ENCODE results near the gene PHACTR4.
"Not testable (repeated sequence)": the region's sequence is repeated elsewhere in the genome, so short reads cannot be mapped to it uniquely, and the experiment has no call there.

Gene PHACTR4

DNA sequence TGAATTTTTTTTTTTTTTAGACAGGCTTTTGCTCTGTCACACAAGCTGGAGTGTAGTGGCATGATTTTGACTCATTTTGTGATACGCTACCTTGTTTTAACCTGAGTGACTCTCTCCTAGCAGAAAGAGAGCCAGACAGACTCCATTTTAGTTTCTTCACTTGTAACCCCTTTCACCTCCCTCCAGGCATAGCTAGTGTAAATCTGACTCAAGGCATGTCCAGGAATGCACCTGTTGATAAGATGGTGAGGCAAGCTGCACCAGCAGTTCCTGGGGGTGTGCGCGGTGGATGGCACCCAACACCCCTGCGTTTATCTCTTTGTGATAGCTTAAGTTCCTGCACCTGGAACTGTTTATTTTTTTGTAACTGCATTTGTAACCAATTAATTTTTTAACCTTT is 4.7 kb upstream of the PHACTR4 start:
- no peaks in the 10 kb centered on the region for H3K27me3 ChIP-seq (replicated peaks)
- H3K36me3 ChIP-seq (replicated peaks) = no peaks in the 10 kb centered on the region
- in situ Hi-C loops (cut with HindIII; ENCODE audit: low pct_ligation_motif_present, low sequenced_read_pairs) = no loop called here
- H3K4me3 ChIP-seq (ENCODE audit: low read depth, low read length) = no peak overlapping the region
- no peak overlapping the region for H3K27ac ChIP-seq
- no peak for TF ChIP-seq CTCF (IDR thresholded peaks at IDR 0.05; ENCODE audit: low read depth, low read length, missing control alignments)
- no peak for DNase-seq

DNA sequence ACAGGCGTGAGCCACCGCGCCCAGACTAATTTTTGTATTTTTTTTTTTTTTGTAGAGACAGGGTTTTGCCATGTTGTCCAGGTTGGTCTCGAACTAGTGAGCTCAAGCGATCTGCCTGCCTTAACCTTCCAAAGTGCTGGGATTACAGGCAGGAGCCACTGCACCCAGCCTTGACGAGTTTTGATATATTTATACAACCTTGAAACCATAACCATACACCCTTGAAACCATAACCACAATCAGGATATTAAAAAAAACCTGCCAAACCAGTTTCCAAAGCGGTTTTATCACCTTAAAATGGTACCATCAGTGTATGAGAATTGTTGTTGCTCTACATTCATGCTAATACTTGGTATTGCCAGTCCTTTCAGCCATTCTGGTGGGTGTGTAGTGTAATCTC is 3.7 kb upstream of the PHACTR4 start:
- no peak for DNase-seq
- in situ Hi-C loops (cut with HindIII; ENCODE audit: low pct_ligation_motif_present, low sequenced_read_pairs) = no loop called here
- Histone ChIP-seq H3K4me3 (ENCODE audit: low read depth, low read length) (no peak overlapping the region), H3K27me3 (replicated peaks) (no peaks in the 10 kb centered on the region), H3K27ac (no peak overlapping the region), H3K36me3 (replicated peaks) (no peaks in the 10 kb centered on the region)
- no peak for TF ChIP-seq CTCF (IDR thresholded peaks at IDR 0.05; ENCODE audit: low read depth, low read length, missing control alignments)

GRCh38 chr1:28368608-28369007 is 932 bp upstream of the PHACTR4 start:
- in situ Hi-C loops (cut with HindIII; ENCODE audit: low pct_ligation_motif_present, low sequenced_read_pairs); DNase-seq; H3K4me3 ChIP-seq (ENCODE audit: low read depth, low read length); H3K27ac ChIP-seq; H3K27me3 ChIP-seq (replicated peaks); H3K36me3 ChIP-seq (replicated peaks): not testable (repeated sequence)

DNA sequence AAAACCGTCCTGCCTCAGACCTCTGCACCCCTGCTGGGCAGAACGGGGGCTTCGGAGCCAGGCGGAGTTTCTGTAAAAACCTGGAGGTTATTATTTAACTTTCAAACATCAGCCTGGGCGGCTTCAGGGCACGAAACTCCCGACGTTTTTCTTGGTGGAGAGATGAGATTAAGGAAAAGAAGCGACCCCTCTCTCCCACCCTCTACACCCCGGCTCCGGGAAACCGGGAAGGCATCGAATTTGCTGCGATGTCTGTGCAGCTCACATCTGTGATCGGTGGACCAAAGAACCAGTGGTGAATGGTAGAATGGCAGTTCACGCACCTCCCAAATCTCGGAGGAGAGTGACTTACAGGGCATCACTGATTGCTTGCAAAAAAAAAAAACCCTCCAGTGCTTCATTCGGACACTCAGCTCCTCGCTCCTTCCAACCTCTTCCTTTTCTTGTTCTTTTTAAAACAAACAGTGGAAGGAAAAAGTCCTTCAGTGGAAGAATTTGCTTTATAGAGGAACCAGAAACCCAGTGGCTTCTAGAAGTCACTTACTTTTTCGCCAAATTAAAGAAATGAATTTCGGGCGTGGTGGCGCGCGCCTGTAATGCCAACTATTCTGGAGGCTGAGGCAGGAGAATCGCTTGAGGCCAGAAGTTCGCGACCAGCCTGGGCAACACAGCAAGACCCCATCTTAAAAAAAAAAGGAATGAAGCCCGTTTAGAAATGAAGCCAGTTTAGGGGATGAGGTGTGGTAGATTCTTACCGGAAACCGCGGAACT is 884 bp downstream of the PHACTR4 start:
- peak; percentile 40 for TF ChIP-seq CTCF (IDR thresholded peaks at IDR 0.05; ENCODE audit: low read depth, low read length, missing control alignments)
- Histone ChIP-seq H3K27ac (peak overlapping the region; percentile 79), H3K4me3 (ENCODE audit: low read depth, low read length) (peak overlapping the region; percentile 90), H3K36me3 (replicated peaks) (no peaks in the 10 kb centered on the region), H3K27me3 (replicated peaks) (no peaks in the 10 kb centered on the region)
- peak; percentile 48 for DNase-seq
- in situ Hi-C loops (cut with HindIII; ENCODE audit: low pct_ligation_motif_present, low sequenced_read_pairs) = no loop called here

GRCh38 chr1:28371010-28371377 is 1.5 kb downstream of the PHACTR4 start:
- TF ChIP-seq CTCF (IDR thresholded peaks at IDR 0.05; ENCODE audit: low read depth, low read length, missing control alignments) = no peak
- Histone ChIP-seq H3K27ac (no peak overlapping the region), H3K4me3 (ENCODE audit: low read depth, low read length) (no peak overlapping the region), H3K27me3 (replicated peaks) (no peaks in the 10 kb centered on the region), H3K36me3 (replicated peaks) (no peaks in the 10 kb centered on the region)
- no peak for DNase-seq
- in situ Hi-C loops (cut with HindIII; ENCODE audit: low pct_ligation_motif_present, low sequenced_read_pairs) = no loop called here

GRCh38 chr1:28373450-28373849 is 3.9 kb downstream of the PHACTR4 start:
- H3K4me3 ChIP-seq (ENCODE audit: low read depth, low read length); H3K36me3 ChIP-seq (replicated peaks); H3K27me3 ChIP-seq (replicated peaks); in situ Hi-C loops (cut with HindIII; ENCODE audit: low pct_ligation_motif_present, low sequenced_read_pairs); H3K27ac ChIP-seq; DNase-seq: not testable (repeated sequence)

- no peak overlapping the region for H3K4me3 ChIP-seq (ENCODE audit: low read depth, low read length)
- peak overlapping the region; percentile 34 for H3K27ac ChIP-seq
- no peaks in the 10 kb centered on the region for H3K27me3 ChIP-seq (replicated peaks)
- H3K36me3 ChIP-seq (replicated peaks) = no peaks in the 10 kb centered on the region
- DNase-seq = no peak
- TF ChIP-seq CTCF (IDR thresholded peaks at IDR 0.05; ENCODE audit: low read depth, low read length, missing control alignments) = no peak
- in situ Hi-C loops (cut with HindIII; ENCODE audit: low pct_ligation_motif_present, low sequenced_read_pairs) = no loop called here
Observed at GRCh38 chr1:28374297-28374696, 4.8 kb downstream of the PHACTR4 start.

- not testable (repeated sequence) for H3K36me3 ChIP-seq (replicated peaks); H3K4me3 ChIP-seq (ENCODE audit: low read depth, low read length); H3K27me3 ChIP-seq (replicated peaks); DNase-seq; H3K27ac ChIP-seq
- in situ Hi-C loops (cut with HindIII; ENCODE audit: low pct_ligation_motif_present, low sequenced_read_pairs) = loop anchor here (25.0 kb wide), 1 partner anchor 237 kb away; no protein-coding TSS in a partner anchor
Observed at GRCh38 chr1:28375598-28375997, 6.1 kb downstream of the PHACTR4 start.

DNA sequence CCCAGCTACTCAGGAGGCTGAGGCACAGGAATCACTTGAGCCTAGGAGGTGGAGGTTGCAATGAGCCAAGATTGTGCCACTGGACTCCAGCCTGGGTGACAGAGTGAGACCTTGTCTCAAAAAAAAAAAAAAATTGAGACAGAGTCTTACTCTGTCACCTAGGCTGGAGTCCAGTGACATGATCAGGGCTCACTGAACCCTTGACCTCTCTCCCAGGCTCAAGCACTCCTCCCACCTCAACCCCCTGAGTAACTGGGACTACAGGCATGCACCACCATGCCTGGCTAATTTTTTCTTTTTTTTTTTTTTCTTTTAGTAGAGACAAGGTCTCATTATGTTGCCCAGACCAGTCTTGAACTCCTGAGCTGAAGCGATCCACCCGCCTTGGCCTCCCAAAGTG is 6.7 kb downstream of the PHACTR4 start:
- not testable (repeated sequence) for DNase-seq; H3K27ac ChIP-seq; H3K27me3 ChIP-seq (replicated peaks); H3K36me3 ChIP-seq (replicated peaks); H3K4me3 ChIP-seq (ENCODE audit: low read depth, low read length)
- in situ Hi-C loops (cut with HindIII; ENCODE audit: low pct_ligation_motif_present, low sequenced_read_pairs) = loop anchor here (25.0 kb wide), 1 partner anchor 236 kb away; no protein-coding TSS in a partner anchor

All from brain microvascular endothelial cell (primary cell).